K562 (cell line): Measurements from ENCODE around the gene RPL26. TPM values are rescaled to one million over a fixed set of nuclear protein-coding genes. Genes with fewer than 3 reads are reported as not detected.

Source experiments
- ARID1B ChIP-seq: fragments of 450-650 bp; IDR thresholded peaks from 2 replicates; pipeline ENCODE4 v1.6.1; 2016; ENCODE audit warnings: antibody characterized with exemption, mild to moderate bottlenecking, inconsistent platforms
- ARID2 ChIP-seq: fragments of 450-650 bp; IDR thresholded peaks from 2 replicates; pipeline ENCODE4 v1.6.1; 2017; ENCODE audit warnings: antibody characterized with exemption, mild to moderate bottlenecking
- CCNT2 ChIP-seq: IDR thresholded peaks from 2 replicates; pipeline ENCODE4 v1.6.1; 2011; ENCODE audit warnings: borderline replicate concordance, low read depth, mild to moderate bottlenecking, moderate library complexity, mixed read lengths, low read length; ENCODE audit not compliant: insufficient read length; ENCODE audit errors: extremely low read depth
- CHD1 ChIP-seq: fragments of 200-600 bp; sonication (generic); IDR thresholded peaks from one replicate; pipeline ENCODE4 v1.6.1; 2012; ENCODE audit warnings: mild to moderate bottlenecking, moderate library complexity, low read length, inconsistent platforms
- ELF2 ChIP-seq: fragments of 250-450 bp; sonication (Bioruptor Pico); IDR thresholded peaks from 2 replicates; pipeline ENCODE4 v1.5.0; 2021; ENCODE audit warnings: mild to moderate bottlenecking
- ERF ChIP-seq: fragments of 450-650 bp; formaldehyde crosslinking; IDR thresholded peaks from 2 replicates; pipeline ENCODE4 v1.4.0; 2020; ENCODE audit warnings: mild to moderate bottlenecking, mixed read lengths
- ESRRA ChIP-seq: fragments of 450-650 bp; IDR thresholded peaks from 2 replicates; pipeline ENCODE4 v1.6.1; 2014; ENCODE audit warnings: low read depth, mild to moderate bottlenecking, moderate library complexity, borderline replicate concordance
- FIP1L1 ChIP-seq: fragments of 200-400 bp; formaldehyde crosslinking; IDR thresholded peaks from 2 replicates; pipeline ENCODE4 v1.6.1; 2018; ENCODE audit warnings: mild to moderate bottlenecking, low read depth, low read length; ENCODE audit not compliant: poor library complexity, severe bottlenecking
- GATA2 ChIP-seq: sonication (generic); formaldehyde crosslinking; IDR thresholded peaks from 2 replicates; pipeline ENCODE4 v1.4.0; 2020; ENCODE audit warnings: mild to moderate bottlenecking, missing genetic modification reagents
- HDAC1 ChIP-seq, 2 experiments: fragments of 450-650 bp; IDR thresholded peaks; 2 replicates each; pipeline ENCODE4 v1.6.1; 2016 to 2017; ENCODE audit warnings: inconsistent platforms in 1 of 2, mild to moderate bottlenecking in 1 of 2, moderate library complexity in 1 of 2
- ILF3 ChIP-seq: fragments of 450-650 bp; IDR thresholded peaks from 2 replicates; pipeline ENCODE4 v1.6.1; 2018; ENCODE audit warnings: antibody characterized with exemption, mild to moderate bottlenecking, moderate library complexity, borderline replicate concordance
- L3MBTL2 ChIP-seq: fragments of 450-650 bp; IDR thresholded peaks from 2 replicates; pipeline ENCODE4 v1.6.1; 2016; ENCODE audit warnings: mild to moderate bottlenecking, moderate library complexity
- PML ChIP-seq: IDR thresholded peaks from 2 replicates; pipeline ENCODE4 v1.6.1; 2012; ENCODE audit warnings: low read length, inconsistent platforms
- SIN3A ChIP-seq, 2 experiments: fragments of 150-350 bp in 1 of 2; IDR thresholded peaks; 2 replicates each; pipeline ENCODE4 v1.6.1; 2011 to 2016; ENCODE audit warnings: borderline replicate concordance in 2 of 2, low read depth in 2 of 2, low read length in 2 of 2, mild to moderate bottlenecking in 2 of 2, moderate library complexity in 2 of 2; ENCODE audit not compliant: control insufficient read depth in 1 of 2
- SMARCC2 ChIP-seq: fragments of 450-650 bp; IDR thresholded peaks from 2 replicates; pipeline ENCODE4 v1.6.1; 2017; ENCODE audit warnings: antibody characterized with exemption, moderate library complexity, mild to moderate bottlenecking, low read depth
- SP1 ChIP-seq: sonication (generic); formaldehyde crosslinking; IDR thresholded peaks from 2 replicates; pipeline ENCODE4 v1.8.1; 2022; ENCODE audit warnings: mild to moderate bottlenecking, missing genetic modification reagents
- U2AF2 ChIP-seq: fragments of 200-400 bp; formaldehyde crosslinking; optimal IDR thresholded peaks from 2 replicates; pipeline ENCODE3; 2017; ENCODE audit warnings: low read depth, mild to moderate bottlenecking, low read length
- ZFX ChIP-seq: sonication (generic); formaldehyde crosslinking; IDR thresholded peaks from 2 replicates; pipeline ENCODE4 v1.8.0; 2022; ENCODE audit warnings: mild to moderate bottlenecking, missing genetic modification reagents, moderate library complexity
- ZNF12 ChIP-seq: sonication (generic); formaldehyde crosslinking; IDR thresholded peaks from 2 replicates; pipeline ENCODE4 v1.4.0; 2020; ENCODE audit warnings: mild to moderate bottlenecking, missing genetic modification reagents
- ZNF3 ChIP-seq: fragments of 250-450 bp; sonication (Bioruptor Pico); IDR thresholded peaks from 2 replicates; pipeline ENCODE4 v1.5.0; 2021; ENCODE audit warnings: mild to moderate bottlenecking, moderate library complexity
- ZNF76 ChIP-seq: fragments of 250-450 bp; sonication (Bioruptor Pico); IDR thresholded peaks from 2 replicates; pipeline ENCODE4 v1.4.0; 2020; ENCODE audit warnings: mild to moderate bottlenecking, moderate library complexity, borderline replicate concordance
- polyA plus RNA-seq, 8 experiments: library from polyadenylated mRNA; depleted of rRNA in 4 of 8; stranded (reverse) in 5 of 8; unstranded in 3 of 8; fragments of >200 nt; fragmentation: Nextera tagmentation in 2 of 8; fragmentation: Illumina TruSeq in 1 of 8; extraction: Ambion mirVana in 2 of 8; extraction: Trizol in 1 of 8; gene quantifications; 2 replicates each; pipeline versions ENCODE4 v1.2.1 to v1.2.3, GENCODE V29; 2011 to 2014; ENCODE audit warnings: inconsistent platforms in 1 of 8, missing spikeins in 1 of 8
- total RNA-seq, 7 experiments: library from RNA; depleted of rRNA in 6 of 7; stranded (reverse); fragments of >200 nt in 6 of 7; fragmentation: Illumina TruSeq in 2 of 7; extraction: Trizol in 2 of 7; gene quantifications; 2 replicates each; pipeline versions ENCODE4 v1.2.1 to v1.2.3, GENCODE V29; 2011 to 2021; ENCODE audit warnings: low replicate concordance in 1 of 7
- TF ChIP-seq, protein P1 (sequence below): sonication (generic); formaldehyde crosslinking; IDR thresholded peaks from 2 replicates; pipeline ENCODE4 v1.8.0; 2022; ENCODE audit warnings: missing genetic modification reagents, mild to moderate bottlenecking, moderate library complexity, borderline replicate concordance
- TF ChIP-seq, protein P2 (sequence below): IDR thresholded peaks from 2 replicates; pipeline ENCODE4 v1.6.1; 2011; ENCODE audit warnings: borderline replicate concordance, low read depth, mild to moderate bottlenecking, moderate library complexity, low read length; ENCODE audit not compliant: insufficient read depth, poor library complexity, severe bottlenecking
- TF ChIP-seq, protein P3 (sequence below): sonication (generic); formaldehyde crosslinking; IDR thresholded peaks from 2 replicates; pipeline ENCODE4 v1.8.1; 2023; ENCODE audit warnings: mild to moderate bottlenecking, missing genetic modification reagents

Gene RPL26
- total and polyA plus RNA-seq, 9 of the 15 experiments (the other 6 are each of a cell fraction or from before 2014, with no cell fraction given): 1,474 to 4,074 (median 2,904) TPM

- TF ChIP-seq FIP1L1 (peak; percentile 35), ZNF12 (CRISPR knock-in tag) (no peak), CCNT2 (peak; percentile 64), ESRRA (peak; percentile 75; the same call in 1 of the 2 replicates), SP1 (CRISPR knock-in tag) (no peak), L3MBTL2 (peak; percentile 78), ZNF3 (CRISPR knock-in tag) (no peak), PML (peak; percentile 66; the same call in 1 of the 2 replicates), ERF (peak; percentile 92), ZFX (CRISPR knock-in tag) (no peak), ARID1B (no peak), ELF2 (CRISPR knock-in tag) (peak; percentile 47; the same call in 1 of the 2 replicates), GATA2 (CRISPR knock-in tag) (no peak), ILF3 (peak; percentile 64; the same call in 1 of the 2 replicates), SIN3A (IDR thresholded peaks at IDR 0.05; ENCODE audit: borderline replicate concordance in 2 of 2, control insufficient read depth in 1 of 2, low read depth in 2 of 2, low read length in 2 of 2) (peak in 1 of 2 experiments; percentile 24; a peak in 1 of 4 replicates), U2AF2 (no peak), ZNF76 (CRISPR knock-in tag) (no peak), HDAC1 (IDR thresholded peaks at IDR 0.05) (no peak), SMARCC2 (no peak), CHD1 (no peak), ARID2 (no peak)
- TF ChIP-seq, protein P1, sequence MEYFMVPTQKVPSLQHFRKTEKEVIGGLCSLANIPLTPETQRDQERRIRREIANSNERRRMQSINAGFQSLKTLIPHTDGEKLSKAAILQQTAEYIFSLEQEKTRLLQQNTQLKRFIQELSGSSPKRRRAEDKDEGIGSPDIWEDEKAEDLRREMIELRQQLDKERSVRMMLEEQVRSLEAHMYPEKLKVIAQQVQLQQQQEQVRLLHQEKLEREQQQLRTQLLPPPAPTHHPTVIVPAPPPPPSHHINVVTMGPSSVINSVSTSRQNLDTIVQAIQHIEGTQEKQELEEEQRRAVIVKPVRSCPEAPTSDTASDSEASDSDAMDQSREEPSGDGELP (CRISPR knock-in tag): peak; percentile 61; the same call in 1 of the 2 replicates
- TF ChIP-seq, protein P2, sequence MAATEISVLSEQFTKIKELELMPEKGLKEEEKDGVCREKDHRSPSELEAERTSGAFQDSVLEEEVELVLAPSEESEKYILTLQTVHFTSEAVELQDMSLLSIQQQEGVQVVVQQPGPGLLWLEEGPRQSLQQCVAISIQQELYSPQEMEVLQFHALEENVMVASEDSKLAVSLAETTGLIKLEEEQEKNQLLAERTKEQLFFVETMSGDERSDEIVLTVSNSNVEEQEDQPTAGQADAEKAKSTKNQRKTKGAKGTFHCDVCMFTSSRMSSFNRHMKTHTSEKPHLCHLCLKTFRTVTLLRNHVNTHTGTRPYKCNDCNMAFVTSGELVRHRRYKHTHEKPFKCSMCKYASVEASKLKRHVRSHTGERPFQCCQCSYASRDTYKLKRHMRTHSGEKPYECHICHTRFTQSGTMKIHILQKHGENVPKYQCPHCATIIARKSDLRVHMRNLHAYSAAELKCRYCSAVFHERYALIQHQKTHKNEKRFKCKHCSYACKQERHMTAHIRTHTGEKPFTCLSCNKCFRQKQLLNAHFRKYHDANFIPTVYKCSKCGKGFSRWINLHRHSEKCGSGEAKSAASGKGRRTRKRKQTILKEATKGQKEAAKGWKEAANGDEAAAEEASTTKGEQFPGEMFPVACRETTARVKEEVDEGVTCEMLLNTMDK: peak; percentile 36
- TF ChIP-seq, protein P3, sequence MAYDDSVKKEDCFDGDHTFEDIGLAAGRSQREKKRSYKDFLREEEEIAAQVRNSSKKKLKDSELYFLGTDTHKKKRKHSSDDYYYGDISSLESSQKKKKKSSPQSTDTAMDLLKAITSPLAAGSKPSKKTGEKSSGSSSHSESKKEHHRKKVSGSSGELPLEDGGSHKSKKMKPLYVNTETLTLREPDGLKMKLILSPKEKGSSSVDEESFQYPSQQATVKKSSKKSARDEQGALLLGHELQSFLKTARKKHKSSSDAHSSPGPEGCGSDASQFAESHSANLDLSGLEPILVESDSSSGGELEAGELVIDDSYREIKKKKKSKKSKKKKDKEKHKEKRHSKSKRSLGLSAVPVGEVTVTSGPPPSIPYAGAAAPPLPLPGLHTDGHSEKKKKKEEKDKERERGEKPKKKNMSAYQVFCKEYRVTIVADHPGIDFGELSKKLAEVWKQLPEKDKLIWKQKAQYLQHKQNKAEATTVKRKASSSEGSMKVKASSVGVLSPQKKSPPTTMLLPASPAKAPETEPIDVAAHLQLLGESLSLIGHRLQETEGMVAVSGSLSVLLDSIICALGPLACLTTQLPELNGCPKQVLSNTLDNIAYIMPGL (CRISPR knock-in tag): 0 out of 2 replicates have a peak, but pooled peaks have one; percentile 20
Measured at GRCh38 chr17:8376271-8377067, 6.5 kb downstream of the RPL26 start, which contains the start of gene KRABD2 (continued).
